ENCODE data around the gene FAM210B.

FAM210B gene

DNA sequence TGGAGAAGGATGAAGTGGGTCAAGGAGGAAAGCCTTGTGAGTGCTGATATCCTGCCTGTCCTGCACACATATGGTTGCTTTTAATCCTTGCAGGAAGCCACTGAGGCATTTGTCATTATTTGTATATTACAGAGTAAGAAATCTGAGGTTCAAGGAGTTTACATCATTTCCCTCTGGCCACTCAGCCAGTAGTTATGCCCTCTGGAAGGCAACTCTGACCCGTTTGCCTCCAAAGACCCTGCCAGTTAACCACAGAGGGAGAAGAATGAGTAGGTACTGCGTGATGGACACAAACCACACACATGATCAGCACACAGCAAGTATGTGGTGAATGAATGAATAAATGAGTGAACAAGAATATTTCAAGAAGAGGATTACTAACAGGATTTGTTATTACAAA is 7.9 kb upstream of the FAM210B start:
- TF ChIP-seq GATA1 (IDR thresholded peaks at IDR 0.05; ENCODE audit: low read depth, low read length) (no peak), POLR2A (IDR thresholded peaks at IDR 0.05; ENCODE audit: low read length) (no peak)
- DNase-seq = no peak

GRCh38 chr20:56352345-56353055 is 6.3 kb upstream of the FAM210B start:
- no peak for DNase-seq

GRCh38 chr20:56353356-56353755 is 5.4 kb upstream of the FAM210B start:
- TF ChIP-seq GATA1 (IDR thresholded peaks at IDR 0.05; ENCODE audit: low read depth, low read length) = no peak
- no peak for TF ChIP-seq POLR2A (IDR thresholded peaks at IDR 0.05; ENCODE audit: low read length)
- DNase-seq = no peak

More at GRCh38 chr20:56352345-56353055, 6.3 kb upstream of the FAM210B start:
- TF ChIP-seq GATA1 (IDR thresholded peaks at IDR 0.05; ENCODE audit: low read depth, low read length) (no peak), POLR2A (IDR thresholded peaks at IDR 0.05; ENCODE audit: low read length) (no peak)

DNA sequence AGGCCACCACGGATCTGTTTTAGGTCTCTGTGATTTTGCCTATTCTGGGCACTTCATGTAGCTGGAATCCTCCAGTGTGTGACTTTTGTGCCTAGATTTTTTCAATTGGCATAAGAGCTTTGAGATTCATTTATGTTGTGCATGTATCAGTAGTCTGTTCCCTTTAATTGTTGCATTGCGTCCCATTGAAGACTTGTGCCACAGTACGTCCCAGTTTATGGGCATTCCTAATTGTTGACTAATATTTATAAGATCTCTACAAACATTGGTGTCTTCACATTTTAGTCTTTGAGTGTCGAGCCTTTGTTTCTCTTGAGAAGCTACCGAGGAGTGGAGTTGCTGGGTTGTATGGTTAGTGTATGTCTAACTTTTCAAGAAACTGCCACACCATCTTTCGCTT is 704 bp upstream of the FAM210B start:
- no peak for DNase-seq
- TF ChIP-seq GATA1 (IDR thresholded peaks at IDR 0.05; ENCODE audit: low read depth, low read length) (no peak), POLR2A (IDR thresholded peaks at IDR 0.05; ENCODE audit: low read length) (no peak)

DNA sequence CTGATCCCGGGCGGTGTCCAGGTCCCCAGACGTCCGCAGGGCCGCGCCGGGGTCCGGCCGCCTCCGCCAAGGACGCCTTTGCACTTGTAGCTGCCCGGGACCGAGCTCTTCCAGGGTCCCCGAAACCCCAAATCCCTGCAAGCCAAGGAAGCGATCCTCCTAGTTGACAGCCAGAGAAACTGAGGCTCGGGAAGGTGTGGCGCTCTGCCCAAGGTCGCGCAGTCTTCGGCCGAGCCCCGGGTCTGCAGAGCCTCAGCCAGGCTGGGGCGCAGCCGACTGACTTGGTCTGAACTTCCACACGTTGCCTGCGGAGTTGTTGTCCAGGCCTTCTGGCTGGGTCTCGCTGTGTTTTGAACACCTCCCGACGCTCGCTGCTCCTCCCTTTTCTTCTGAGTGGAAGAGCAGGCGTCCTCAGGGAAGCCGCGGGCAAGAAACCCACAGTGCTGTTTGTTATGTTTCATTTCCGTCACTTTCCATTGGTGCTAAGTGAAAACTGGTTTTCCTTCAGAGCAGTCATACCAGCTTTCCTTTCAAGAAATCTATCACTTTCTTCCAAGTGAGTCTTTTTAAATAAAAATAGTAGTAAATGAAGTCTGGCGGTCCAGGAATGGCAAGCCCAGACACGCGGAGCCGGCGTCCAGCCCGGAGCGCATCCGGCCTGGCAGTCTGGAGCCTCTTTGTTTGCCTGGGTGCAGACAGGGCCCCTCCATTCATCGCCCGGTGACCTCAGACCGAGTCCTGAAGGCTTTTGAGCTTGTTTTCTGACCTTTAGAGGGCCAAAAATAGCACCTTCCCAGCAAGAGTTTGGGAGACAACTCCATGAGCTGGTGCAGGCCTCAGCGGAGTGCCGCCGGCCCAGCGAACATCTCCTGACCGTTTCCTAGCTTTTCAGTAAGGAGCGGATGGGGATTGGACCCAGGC is 698 bp downstream of the FAM210B start:
- TF ChIP-seq GATA1 (IDR thresholded peaks at IDR 0.05; ENCODE audit: low read depth, low read length) (no peak), POLR2A (IDR thresholded peaks at IDR 0.05; ENCODE audit: low read length) (peak; percentile 17)
- peak; percentile 73 to 77 for DNase-seq

GRCh38 chr20:56360133-56360907 is 1.5 kb downstream of the FAM210B start:
- DNase-seq = peak; percentile 54 to 60
- TF ChIP-seq POLR2A (IDR thresholded peaks at IDR 0.05; ENCODE audit: low read length) (no peak), GATA1 (IDR thresholded peaks at IDR 0.05; ENCODE audit: low read depth, low read length) (no peak)

- TF ChIP-seq POLR2A (IDR thresholded peaks at IDR 0.05; ENCODE audit: low read length) (no peak), GATA1 (IDR thresholded peaks at IDR 0.05; ENCODE audit: low read depth, low read length) (no peak)
- DNase-seq = peak; percentile 47 to 57
Observed at GRCh38 chr20:56360908-56361205, 2.1 kb downstream of the FAM210B start.

GRCh38 chr20:56361900-56362299 is 3.1 kb downstream of the FAM210B start:
- peak; percentile 31 to 59 for DNase-seq
- TF ChIP-seq POLR2A (IDR thresholded peaks at IDR 0.05; ENCODE audit: low read length) (no peak), GATA1 (IDR thresholded peaks at IDR 0.05; ENCODE audit: low read depth, low read length) (no peak)

DNA sequence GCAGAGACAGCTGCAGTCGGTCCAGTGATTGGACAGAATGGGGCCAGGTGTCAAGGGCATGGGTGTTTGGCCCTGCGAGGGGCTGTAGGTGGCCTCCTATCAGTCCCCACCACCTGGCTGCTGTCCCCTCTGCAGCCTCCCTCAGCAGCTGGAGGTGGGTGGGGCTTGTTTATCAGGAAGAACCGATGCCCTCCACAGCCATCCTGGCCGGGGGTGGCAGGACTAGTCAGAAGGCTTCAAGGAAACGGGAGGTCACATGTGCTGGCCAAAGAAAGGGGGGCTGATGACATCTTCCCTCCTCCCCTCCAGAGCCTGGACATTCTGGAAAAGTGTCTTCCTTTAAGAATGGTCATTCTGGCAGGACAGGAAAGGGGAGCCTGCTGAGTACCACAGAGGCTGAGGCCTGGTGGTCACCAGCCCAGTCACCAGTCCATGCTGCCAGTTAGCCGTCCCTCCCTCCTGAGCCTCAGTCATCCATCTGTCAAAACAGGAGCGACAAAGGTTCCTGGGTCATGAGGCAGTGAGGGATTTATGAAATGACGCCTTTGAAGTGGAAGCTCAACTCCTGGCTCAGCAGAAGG is 4.1 kb downstream of the FAM210B start:
- DNase-seq = peak; percentile 96 to 99
- TF ChIP-seq POLR2A (IDR thresholded peaks at IDR 0.05; ENCODE audit: low read length) (peak; percentile 62), GATA1 (IDR thresholded peaks at IDR 0.05; ENCODE audit: low read depth, low read length) (peak; percentile 88)

DNA sequence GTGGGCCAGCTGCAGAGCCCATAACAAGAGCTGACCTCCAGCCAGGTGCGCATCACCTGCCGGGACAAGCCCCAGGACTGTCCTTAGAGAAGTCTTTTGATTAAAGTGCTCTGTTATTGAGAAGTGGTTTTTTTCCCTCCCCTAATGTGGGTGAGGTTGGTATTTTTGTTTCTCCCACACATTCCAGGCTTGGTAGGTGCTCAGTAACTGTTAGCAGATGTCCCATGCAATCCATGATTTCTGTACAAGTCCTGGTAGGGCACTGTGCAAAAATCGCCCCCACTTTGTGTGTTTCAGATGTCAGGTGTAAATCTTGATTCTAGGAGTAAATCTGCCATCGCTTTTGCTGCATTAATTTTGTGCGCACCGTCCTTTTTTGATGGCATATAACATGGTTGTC is 4.7 kb downstream of the FAM210B start:
- peak; percentile 14 to 45 for DNase-seq
- TF ChIP-seq POLR2A (IDR thresholded peaks at IDR 0.05; ENCODE audit: low read length) (no peak), GATA1 (IDR thresholded peaks at IDR 0.05; ENCODE audit: low read depth, low read length) (no peak)

DNA sequence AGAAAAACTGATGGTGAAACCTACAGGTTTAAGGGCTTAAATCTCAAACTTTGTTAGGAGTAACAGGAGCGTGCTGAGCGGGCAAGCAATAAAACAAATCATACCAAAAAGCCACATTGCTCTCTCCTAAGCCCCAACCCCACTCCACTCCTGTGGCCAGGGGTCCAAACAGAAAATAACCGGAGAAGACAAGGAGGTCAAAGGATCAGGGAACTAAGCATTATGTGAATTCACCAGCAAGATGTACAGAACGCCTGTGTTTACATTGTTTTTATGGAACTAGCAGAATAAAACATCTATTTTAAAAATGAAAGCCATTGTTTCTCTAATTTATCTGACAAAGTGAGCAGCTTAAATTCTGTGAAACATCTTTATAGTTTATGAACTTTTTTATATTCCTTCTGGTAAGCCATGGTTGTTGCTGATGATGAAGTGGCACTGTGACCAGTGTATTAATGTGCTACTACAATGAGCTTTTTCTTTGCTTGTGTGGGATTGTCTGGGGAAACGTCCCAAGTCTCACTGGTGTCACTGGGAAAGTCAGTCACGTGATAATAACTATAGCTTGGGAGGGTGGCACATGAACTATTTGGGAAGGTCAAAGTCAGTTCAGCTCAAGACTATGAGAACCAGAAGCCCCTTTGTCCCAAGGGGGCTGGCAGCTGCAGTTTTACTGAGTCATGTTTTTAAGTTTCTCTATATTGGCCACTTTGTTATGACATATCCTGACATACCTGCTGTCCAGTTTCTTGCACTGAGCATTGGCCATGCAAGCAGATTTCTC is 9.8 kb downstream of the FAM210B start:
- DNase-seq = peak in 1 of 2 experiments; percentile 23

DNA sequence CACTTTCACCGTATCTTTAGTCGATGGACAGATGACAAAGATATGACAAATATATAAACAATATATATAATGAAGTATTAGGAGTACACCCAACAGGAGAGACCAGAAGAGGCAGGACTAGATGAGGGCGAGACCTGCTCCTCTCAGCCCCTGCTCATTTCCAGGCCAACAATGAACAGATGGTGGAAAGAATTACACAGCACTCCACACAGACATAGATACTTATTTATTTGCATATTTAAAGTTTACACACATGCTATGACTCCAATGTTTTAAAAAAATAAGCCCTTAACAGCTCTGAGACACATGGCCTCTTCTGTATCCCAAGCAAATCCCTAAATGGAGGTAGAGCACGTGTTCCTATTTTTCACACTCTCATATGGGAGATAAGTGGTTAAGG is 10.4 kb downstream of the FAM210B start:
- TF ChIP-seq POLR2A (IDR thresholded peaks at IDR 0.05; ENCODE audit: low read length) (peak; percentile 36), GATA1 (IDR thresholded peaks at IDR 0.05; ENCODE audit: low read depth, low read length) (no peak)
- DNase-seq = no peak

More for the DNA sequence above, 9.8 kb downstream of the FAM210B start:
- TF ChIP-seq GATA1 (IDR thresholded peaks at IDR 0.05; ENCODE audit: low read depth, low read length) (no peak), POLR2A (IDR thresholded peaks at IDR 0.05; ENCODE audit: low read length) (peak; percentile 26)

DNA sequence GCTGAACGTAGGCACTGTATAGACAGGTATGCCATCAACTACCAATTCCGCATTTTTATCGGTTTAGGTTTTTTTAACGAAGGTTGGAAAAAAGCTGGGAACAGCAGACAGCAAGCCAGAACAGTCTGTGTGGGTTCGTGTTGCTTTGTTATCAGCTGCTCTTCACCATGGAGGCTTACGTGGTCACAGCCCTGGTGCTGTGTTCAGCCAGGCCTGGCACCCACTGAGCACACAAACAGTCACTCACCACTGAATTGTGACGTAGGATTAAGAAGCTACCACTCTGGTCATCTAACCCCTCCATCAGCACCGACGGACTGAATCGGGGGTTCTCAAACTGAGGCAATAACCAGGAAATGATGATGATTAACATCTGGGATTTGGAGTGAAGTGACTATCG is 13.2 kb downstream of the FAM210B start:
- no peak for TF ChIP-seq GATA1 (IDR thresholded peaks at IDR 0.05; ENCODE audit: low read depth, low read length)
- peak; percentile 5 for TF ChIP-seq POLR2A (IDR thresholded peaks at IDR 0.05; ENCODE audit: low read length)
- DNase-seq = no peak

All from erythroblast (primary cell).